Upper lobe of left lung (tissue), 6 donors: ENCODE data around the gene ORM2. TPM values are rescaled to one million over a fixed set of nuclear protein-coding genes. Genes with fewer than 3 reads are reported as not detected.

Experiments
- ATAC-seq, 2 donors: fragments of 200-7000 bp; cut with Tn5 transposase; one replicate each; pipeline ENCODE4 v1.9.1; 2022; ENCODE audit warnings: mild to moderate bottlenecking in 2 of 2, moderate library complexity in 2 of 2; ENCODE audit not compliant: low FRiP score in 2 of 2
- DNase-seq, 2 donors: peaks; one replicate each; pipeline ENCODE4 v3.0.0-alpha.2; 2019 to 2020
- H3K27ac ChIP-seq, 4 donors: fragments of 200-600 bp; sonication (generic); one replicate each; pipeline ENCODE4 v1.5.1; 2016 to 2019
- H3K27me3 ChIP-seq, 4 donors: fragments of 200-600 bp; sonication (generic); one replicate each; pipeline ENCODE4 v1.5.1; 2017 to 2019
- H3K36me3 ChIP-seq, 4 donors: fragments of 200-600 bp; sonication (generic); one replicate each; pipeline ENCODE4 v1.5.1; 2016 to 2019
- H3K4me1 ChIP-seq, 4 donors: fragments of 200-600 bp; sonication (generic); one replicate each; pipeline ENCODE4 v1.5.1; 2018 to 2019
- H3K4me3 ChIP-seq, 4 donors: fragments of 200-600 bp; sonication (generic); one replicate each; pipeline ENCODE4 v1.5.1; 2017 to 2019; ENCODE audit warnings: mild to moderate bottlenecking in 2 of 4, moderate library complexity in 1 of 4
- H3K9me3 ChIP-seq, 4 donors: fragments of 200-600 bp; sonication (generic); one replicate each; pipeline ENCODE4 v1.5.1; 2018 to 2019
- CTCF ChIP-seq, 6 experiments: fragments of 450-650 bp in 4 of 6; fragments of 200-600 bp in 2 of 6; sonication (generic) in 2 of 6; IDR thresholded peaks; one replicate each; pipeline ENCODE4 v1.5.1; 2016 to 2019; ENCODE audit warnings: antibody characterized with exemption in 6 of 6
- EP300 ChIP-seq, 4 donors: sonication (generic); formaldehyde crosslinking; IDR thresholded peaks; one replicate each; pipeline ENCODE4 v1.5.1; 2017; ENCODE audit warnings: antibody characterized with exemption in 4 of 4, control low read depth in 2 of 4
- POLR2A ChIP-seq, 4 donors: fragments of 450-650 bp; IDR thresholded peaks; one replicate each; pipeline ENCODE4 v1.5.1; 2016 to 2017; ENCODE audit warnings: antibody characterized with exemption in 4 of 4, mild to moderate bottlenecking in 2 of 4
- POLR2AphosphoS5 ChIP-seq, 2 donors: sonication (generic); formaldehyde crosslinking; IDR thresholded peaks; one replicate each; pipeline ENCODE4 v1.5.1; 2017; ENCODE audit warnings: antibody characterized with exemption in 2 of 2
- WGBS, 2 donors: methylation state at CpG; one replicate each; pipeline ENCODE4 v1.1.5; 2017 to 2018; 5-methylcytosine and 5-hydroxymethylcytosine counted together
- total RNA-seq, 6 donors: library from RNA; depleted of rRNA in 4 of 6; stranded (reverse); fragments of >200 nt in 4 of 6; gene quantifications; one replicate each; pipeline versions ENCODE4 v1.1.0 to v1.2.1, GENCODE V29; 2016 to 2021
- donor health status: DM: no; HTN: no; CAD: no; lungs with moderate emphysema.
- donor health status: DM: no; HTN: yes; CAD: no; lungs with severe emphysema.

The ORM2 gene
- total RNA-seq, 6 donors from 2014 or later, result 2.2 to 5.5 (median 4.0) TPM; not detected in 2

- Histone ChIP-seq H3K9me3 (peaks cover 0 to 10% (median 7%) of the 10 kb centered on the region in 4 donors), H3K4me1 (no peaks in the 10 kb centered on the region), H3K4me3 (no peak overlapping the region), H3K27ac (no peak overlapping the region), H3K36me3 (peaks cover 0 to 5% (median 0%) of the 10 kb centered on the region in 4 donors), H3K27me3 (no peaks in the 10 kb centered on the region)
- ATAC-seq, result no peak
- TF ChIP-seq EP300 (IDR thresholded peaks at IDR 0.05), result no peak
- TF ChIP-seq POLR2AphosphoS5 (IDR thresholded peaks at IDR 0.05), result no peak
- no peak for TF ChIP-seq POLR2A (IDR thresholded peaks at IDR 0.05)
- TF ChIP-seq CTCF (IDR thresholded peaks at IDR 0.05), result no peak
- DNase-seq, result peak in 1 of 2 donors; percentile 4
- WGBS, 2 donors, result 87 to 90% methylated on average over 11 of the region's 11 CpGs
These were observed 37.6 kb upstream of the ORM2 start for GRCh38 chr9:114291886-114292590.

GRCh38 chr9:114294664-114295063 lies 35.0 kb upstream of the ORM2 start:
- DNase-seq (no peak), ATAC-seq (no peak)
- peaks cover 0 to 5% (median 0%) of the 10 kb centered on the region in 4 donors for H3K36me3 ChIP-seq
- no peak overlapping the region for H3K4me3 ChIP-seq
- no peak overlapping the region for H3K27ac ChIP-seq
- TF ChIP-seq POLR2AphosphoS5 (IDR thresholded peaks at IDR 0.05) (no peak), EP300 (IDR thresholded peaks at IDR 0.05) (no peak), CTCF (IDR thresholded peaks at IDR 0.05) (no peak), POLR2A (IDR thresholded peaks at IDR 0.05) (no peak)
- peaks cover 0 to 10% (median 7%) of the 10 kb centered on the region in 4 donors for H3K9me3 ChIP-seq
- H3K27me3 ChIP-seq, result no peaks in the 10 kb centered on the region
- H3K4me1 ChIP-seq, result no peaks in the 10 kb centered on the region

- H3K4me1 ChIP-seq, result no peaks in the 10 kb centered on the region
- 89 to 96% methylated on average over 1 of the region's 1 CpG for WGBS, 2 donors
- DNase-seq, result no peak
These were observed 33.3 kb upstream of the ORM2 start for GRCh38 chr9:114296338-114296737.

GRCh38 chr9:114299286-114300152 lies 30.1 kb upstream of the ORM2 start:
- TF ChIP-seq POLR2A (IDR thresholded peaks at IDR 0.05), result no peak
- TF ChIP-seq EP300 (IDR thresholded peaks at IDR 0.05), result no peak
- no peak for TF ChIP-seq CTCF (IDR thresholded peaks at IDR 0.05)
- no peak for TF ChIP-seq POLR2AphosphoS5 (IDR thresholded peaks at IDR 0.05)
- H3K9me3 ChIP-seq, result peaks cover 0 to 10% (median 4%) of the 10 kb centered on the region in 4 donors
- ATAC-seq (no peak), DNase-seq (peak in 1 of 2 donors; percentile 8)
- H3K4me3 ChIP-seq, result no peak overlapping the region
- H3K27me3 ChIP-seq, result no peaks in the 10 kb centered on the region
- no peak overlapping the region for H3K27ac ChIP-seq
- 80 to 88% methylated on average over 14 to 15 of the region's 15 CpGs for WGBS, 2 donors
- no peaks in the 10 kb centered on the region for H3K4me1 ChIP-seq
- H3K36me3 ChIP-seq, result peaks cover 0 to 4% (median 0%) of the 10 kb centered on the region in 4 donors

More at GRCh38 chr9:114296338-114296737, 33.3 kb upstream of the ORM2 start:
- no peak overlapping the region for H3K4me3 ChIP-seq
- no peak overlapping the region for H3K27ac ChIP-seq
- H3K9me3 ChIP-seq, result peaks cover 0 to 10% (median 7%) of the 10 kb centered on the region in 4 donors
- no peak for TF ChIP-seq EP300 (IDR thresholded peaks at IDR 0.05)
- no peak for TF ChIP-seq CTCF (IDR thresholded peaks at IDR 0.05)
- TF ChIP-seq POLR2A (IDR thresholded peaks at IDR 0.05), result no peak
- no peak for TF ChIP-seq POLR2AphosphoS5 (IDR thresholded peaks at IDR 0.05)
- H3K36me3 ChIP-seq, result peaks cover 0 to 5% (median 0%) of the 10 kb centered on the region in 4 donors
- ATAC-seq, result no peak
- H3K27me3 ChIP-seq, result no peaks in the 10 kb centered on the region
